ENCODE data around the gene IL11. TPM values are rescaled to one million over a fixed set of nuclear protein-coding genes. Genes with fewer than 3 reads are reported as not detected.

IL11 gene
- total RNA-seq, 1 experiment from 2014 or later: 1.8 TPM

GRCh38 chr19:55368701-55369563 lies 1.3 kb downstream of the IL11 start (continued):
- no peak for TF ChIP-seq ZNF281 (CRISPR knock-in tag; IDR thresholded peaks at IDR 0.05)
- no peak for TF ChIP-seq NFYB (CRISPR knock-in tag; conservative IDR thresholded peaks at IDR 0.05; ENCODE audit: low read depth)
- no peak for TF ChIP-seq FOXP1 (CRISPR knock-in tag; IDR thresholded peaks at IDR 0.05; ENCODE audit: borderline replicate concordance)
- TF ChIP-seq TP53 (CRISPR knock-in tag; IDR thresholded peaks at IDR 0.05): no peak
- no peak for TF ChIP-seq ZBTB43 (CRISPR knock-in tag; IDR thresholded peaks at IDR 0.05)
- no peak for TF ChIP-seq ZNF396 (CRISPR knock-in tag; IDR thresholded peaks at IDR 0.05; ENCODE audit: borderline replicate concordance)
- no peak for TF ChIP-seq MXD4 (CRISPR knock-in tag; IDR thresholded peaks at IDR 0.05; ENCODE audit: borderline replicate concordance)
- TF ChIP-seq ZNF138 (CRISPR knock-in tag; conservative IDR thresholded peaks at IDR 0.05): 0 out of 2 replicates have a peak, but pooled peaks have one; percentile 62

- ATAC-seq: no peak
- CTCF ChIA-PET: interaction anchor here (0.7 to 2.8 kb wide), 8 partner anchors 16 to 227 kb away, joined by 3 to 13 read pairs (median 4); partner anchors contain the start of genes ISOC2 and TMEM238
- Mint-ChIP-seq H3K4me3 (no peak overlapping the region; the same call in 1 of the 2 replicates), H3K27me3 (ENCODE audit: low read depth) (peaks cover 78% of the 10 kb centered on the region), H3K36me3 (no peaks in the 10 kb centered on the region), H3K27ac (no peak overlapping the region), H3K4me1 (peaks cover 11% of the 10 kb centered on the region), H3K9me3 (no peaks in the 10 kb centered on the region)
- no peak for DNase-seq (ENCODE audit: low spot score)
- no peak for TF ChIP-seq ZNF671 (CRISPR knock-in tag; IDR thresholded peaks at IDR 0.05)
- POLR2A ChIA-PET: interaction anchor here (0.6 to 2.9 kb wide), 4 partner anchors 16 to 31 kb away, joined by 3 to 12 read pairs (median 4); partner anchors contain the start of gene KMT5C
Measured at GRCh38 chr19:55368106-55368505, 2.2 kb downstream of the IL11 start.

GRCh38 chr19:55366790-55367189 lies 3.5 kb downstream of the IL11 start:
- peaks cover 7% of the 10 kb centered on the region for H3K4me1 Mint-ChIP-seq
- H3K9me3 Mint-ChIP-seq: no peaks in the 10 kb centered on the region
- DNase-seq (ENCODE audit: low spot score) (no peak), ATAC-seq (no peak)
- no peak overlapping the region for H3K4me3 Mint-ChIP-seq
- no peak overlapping the region for H3K27ac Mint-ChIP-seq
- H3K36me3 Mint-ChIP-seq: no peaks in the 10 kb centered on the region
- POLR2A ChIA-PET: no interaction called here
- peaks cover 74% of the 10 kb centered on the region for H3K27me3 Mint-ChIP-seq (ENCODE audit: low read depth)
- CTCF ChIA-PET: interaction anchor here (1.0 to 1.3 kb wide), 3 partner anchors 9 to 52 kb away, joined by 3 to 4 read pairs (median 3); no protein-coding TSS in a partner anchor
- TF ChIP-seq ZMAT4 (CRISPR knock-in tag; IDR thresholded peaks at IDR 0.05) (no peak), ELF4 (CRISPR knock-in tag; IDR thresholded peaks at IDR 0.05; ENCODE audit: low read depth) (no peak), TEAD4 (CRISPR knock-in tag; IDR thresholded peaks at IDR 0.05) (no peak), NR2C2 (CRISPR knock-in tag; IDR thresholded peaks at IDR 0.05) (no peak), E2F5 (CRISPR knock-in tag; IDR thresholded peaks at IDR 0.05) (no peak), NFYB (CRISPR knock-in tag; conservative IDR thresholded peaks at IDR 0.05; ENCODE audit: low read depth) (no peak), ZNF281 (CRISPR knock-in tag; IDR thresholded peaks at IDR 0.05) (no peak), MYBL2 (CRISPR knock-in tag; IDR thresholded peaks at IDR 0.05) (no peak), CBFB (CRISPR knock-in tag; IDR thresholded peaks at IDR 0.05; ENCODE audit: low read depth) (no peak), ZNF425 (CRISPR knock-in tag; conservative IDR thresholded peaks at IDR 0.05) (no peak), ZNF396 (CRISPR knock-in tag; IDR thresholded peaks at IDR 0.05; ENCODE audit: borderline replicate concordance) (no peak), FOXP4 (CRISPR knock-in tag; IDR thresholded peaks at IDR 0.05) (no peak)

Data from WTC11 (cell line).